Neuronal stem cell (in vitro differentiated cells): ENCODE measurements around the gene MTHFD1L.

Experiments
- DNase-seq: peaks from one replicate; pipeline ENCODE4 v3.0.0-alpha.2; 2013; ENCODE audit warnings: low spot score
- H2AFZ ChIP-seq: one replicate; pipeline ENCODE4 v1.6.1; 2013; ENCODE audit warnings: mild to moderate bottlenecking, low read length, inconsistent platforms
- H2AK5ac ChIP-seq: 2 replicates; pipeline ENCODE4 v1.6.1; 2013; ENCODE audit warnings: low read depth, mild to moderate bottlenecking, inconsistent platforms, low read length, moderate library complexity, mixed read lengths
- H2BK120ac ChIP-seq: 2 replicates; pipeline ENCODE4 v1.6.1; 2013; ENCODE audit warnings: low read depth, mild to moderate bottlenecking, inconsistent platforms, low read length, moderate library complexity, mixed read lengths
- H2BK12ac ChIP-seq: one replicate; pipeline ENCODE4 v1.6.1; 2013; ENCODE audit warnings: low read length, inconsistent platforms
- H2BK15ac ChIP-seq: 2 replicates; pipeline ENCODE4 v1.6.1; 2013; ENCODE audit warnings: mild to moderate bottlenecking, low read length, inconsistent platforms, mixed read lengths
- H2BK5ac ChIP-seq: one replicate; pipeline ENCODE4 v1.6.1; 2013; ENCODE audit warnings: inconsistent platforms, mild to moderate bottlenecking, low read length, moderate library complexity
- H3K14ac ChIP-seq: one replicate; pipeline ENCODE4 v1.6.1; 2013; ENCODE audit warnings: low read length, inconsistent platforms
- H3K18ac ChIP-seq: 2 replicates; pipeline ENCODE4 v1.6.1; 2013; ENCODE audit warnings: low read length, inconsistent platforms
- H3K23ac ChIP-seq: 2 replicates; pipeline ENCODE4 v1.6.1; 2013; ENCODE audit warnings: low read depth, mild to moderate bottlenecking, mixed read lengths, low read length, inconsistent platforms; ENCODE audit not compliant: poor library complexity
- H3K27ac ChIP-seq: replicated peaks from 3 replicates; pipeline ENCODE4 v1.5.1; 2013; ENCODE audit warnings: low read length, inconsistent platforms
- H3K27me3 ChIP-seq, 3 experiments: 2 replicates each; pipeline ENCODE4 v1.6.1; 2013; ENCODE audit warnings: low read length in 3 of 3, mild to moderate bottlenecking in 2 of 3, inconsistent platforms in 1 of 3, low read depth in 1 of 3, mixed read lengths in 1 of 3, moderate library complexity in 1 of 3; ENCODE audit not compliant: control insufficient read depth in 3 of 3, insufficient read depth in 3 of 3
- H3K36me3 ChIP-seq, 2 donors: replicated peaks in 1 of 2; 2 replicates each; pipeline ENCODE4 v1.6.1; 2013; ENCODE audit warnings: low read length in 2 of 2; ENCODE audit not compliant: control insufficient read depth in 2 of 2, insufficient read depth in 2 of 2
- H3K4ac ChIP-seq: 2 replicates; pipeline ENCODE4 v1.6.1; 2013; ENCODE audit warnings: inconsistent platforms, mild to moderate bottlenecking, low read length, moderate library complexity
- H3K4me1 ChIP-seq, 2 donors: 1 replicate in 1 of 2; 2 replicates in 1 of 2; pipeline ENCODE4 v1.6.1; 2013; ENCODE audit warnings: low read length in 2 of 2, low read depth in 1 of 2; ENCODE audit not compliant: control insufficient read depth in 2 of 2, insufficient read depth in 1 of 2
- H3K4me2 ChIP-seq: one replicate; pipeline ENCODE4 v1.6.1; 2013; ENCODE audit warnings: mild to moderate bottlenecking, low read length, inconsistent platforms; ENCODE audit not compliant: insufficient read depth, poor library complexity, severe bottlenecking
- H3K4me3 ChIP-seq, 2 donors: 2 replicates each; pipeline ENCODE4 v1.5.1; 2013; ENCODE audit warnings: low read length in 2 of 2, mild to moderate bottlenecking in 2 of 2, inconsistent platforms in 1 of 2, moderate library complexity in 1 of 2
- H3K79me1 ChIP-seq: one replicate; pipeline ENCODE4 v1.6.1; 2013; ENCODE audit warnings: low read depth, mild to moderate bottlenecking, inconsistent platforms, low read length, moderate library complexity
- H3K9ac ChIP-seq: one replicate; pipeline ENCODE4 v1.6.1; 2013; ENCODE audit warnings: mild to moderate bottlenecking, low read depth, low read length, inconsistent platforms; ENCODE audit not compliant: poor library complexity
- H3K9me3 ChIP-seq, 2 donors: replicated peaks in 1 of 2; 2 replicates each; pipeline versions ENCODE3 to v1.6.1; 2013; ENCODE audit warnings: low read length in 2 of 2, mild to moderate bottlenecking in 2 of 2, inconsistent platforms in 1 of 2, low read depth in 1 of 2, mixed read lengths in 1 of 2, moderate library complexity in 1 of 2; ENCODE audit not compliant: control insufficient read depth in 2 of 2, insufficient read depth in 1 of 2
- H4K8ac ChIP-seq: one replicate; pipeline ENCODE4 v1.6.1; 2013; ENCODE audit warnings: low read depth, mild to moderate bottlenecking, inconsistent platforms, low read length, moderate library complexity
- H4K91ac ChIP-seq: one replicate; pipeline ENCODE4 v1.6.1; 2013; ENCODE audit warnings: low read length, low read depth, mild to moderate bottlenecking, inconsistent platforms; ENCODE audit not compliant: poor library complexity
- WGBS, 2 donors: extraction: QIAGEN DNeasy Blood & Tissue Kit; methylation state at CpG; one replicate each; pipeline ENCODE4 v1.1.7; 2013; ENCODE audit warnings: missing lambda C conversion rate in 2 of 2, mixed read lengths in 1 of 2; ENCODE audit not compliant: insufficient read length in 2 of 2, insufficient replicate concordance in 1 of 2; ENCODE audit errors: extremely low coverage in 2 of 2; 5-methylcytosine and 5-hydroxymethylcytosine counted together

Gene MTHFD1L

GRCh38 chr6:150931405-150931804, 65.9 kb downstream of the MTHFD1L start:
- WGBS, 2 donors = no CpG with 5 or more reads among the region's 1 CpG
- no peak overlapping the region for H2BK5ac ChIP-seq
- H4K91ac ChIP-seq = no peak overlapping the region
- no peaks in the 10 kb centered on the region for H3K79me1 ChIP-seq
- no peak overlapping the region for H3K4ac ChIP-seq
- H3K4me1 ChIP-seq = no peaks in the 10 kb centered on the region
- DNase-seq = no peak
- H2BK15ac ChIP-seq = no peak overlapping the region
- H3K23ac ChIP-seq = no peak overlapping the region
- H2BK120ac ChIP-seq = no peak overlapping the region
- no peak overlapping the region for H3K18ac ChIP-seq
- H3K9me3 ChIP-seq = peaks cover 0 to 1% of the 10 kb centered on the region in 2 donors
- H3K27ac ChIP-seq = no peak overlapping the region
- no peak overlapping the region for H3K4me3 ChIP-seq
- no peak overlapping the region for H4K8ac ChIP-seq
- H3K4me2 ChIP-seq = no peak overlapping the region
- H3K9ac ChIP-seq = no peak overlapping the region
- H3K14ac ChIP-seq = no peak overlapping the region
- H3K27me3 ChIP-seq = no peaks in the 10 kb centered on the region
- no peak overlapping the region for H2AFZ ChIP-seq
- no peak overlapping the region for H2BK12ac ChIP-seq
- no peak overlapping the region for H2AK5ac ChIP-seq
- H3K36me3 ChIP-seq = peaks cover 6 to 71% of the 10 kb centered on the region in 2 donors

- WGBS, 2 donors = no CpG with 5 or more reads among the region's 3 CpGs
- H2BK12ac ChIP-seq = no peak overlapping the region
- no peak overlapping the region for H3K23ac ChIP-seq
- no peak overlapping the region for H2BK15ac ChIP-seq
- H4K8ac ChIP-seq = no peak overlapping the region
- no peak overlapping the region for H3K9ac ChIP-seq
- no peak overlapping the region for H3K4me3 ChIP-seq
- no peak overlapping the region for H4K91ac ChIP-seq
- H3K4me1 ChIP-seq = no peaks in the 10 kb centered on the region
- no peak overlapping the region for H2AK5ac ChIP-seq
- H3K4me2 ChIP-seq = no peak overlapping the region
- no peak overlapping the region for H2AFZ ChIP-seq
- H3K14ac ChIP-seq = no peak overlapping the region
- no peak overlapping the region for H3K4ac ChIP-seq
- DNase-seq = no peak
- no peak overlapping the region for H2BK5ac ChIP-seq
- H2BK120ac ChIP-seq = no peak overlapping the region
- peaks cover 0 to 1% of the 10 kb centered on the region in 2 donors for H3K9me3 ChIP-seq
- H3K27me3 ChIP-seq = no peaks in the 10 kb centered on the region
- no peak overlapping the region for H3K18ac ChIP-seq
- peaks cover 9 to 73% of the 10 kb centered on the region in 2 donors for H3K36me3 ChIP-seq
- no peak overlapping the region for H3K27ac ChIP-seq
- no peaks in the 10 kb centered on the region for H3K79me1 ChIP-seq
Measured at GRCh38 chr6:150932996-150933395, 67.5 kb downstream of the MTHFD1L start.

- Histone ChIP-seq H4K91ac (no peak overlapping the region), H3K14ac (no peak overlapping the region), H3K4me2 (no peak overlapping the region), H3K18ac (no peak overlapping the region), H2BK12ac (no peak overlapping the region), H3K27me3 (no peaks in the 10 kb centered on the region), H4K8ac (no peak overlapping the region), H2BK15ac (no peak overlapping the region), H3K4ac (no peak overlapping the region), H2BK120ac (no peak overlapping the region), H3K4me1 (no peaks in the 10 kb centered on the region), H3K27ac (no peak overlapping the region), H2BK5ac (no peak overlapping the region), H3K79me1 (no peaks in the 10 kb centered on the region), H3K9me3 (peaks cover 0 to 1% of the 10 kb centered on the region in 2 donors), H2AK5ac (no peak overlapping the region), H3K9ac (no peak overlapping the region), H3K23ac (no peak overlapping the region), H2AFZ (no peak overlapping the region), H3K4me3 (no peak overlapping the region), H3K36me3 (peaks cover 9 to 83% of the 10 kb centered on the region in 2 donors)
- no peak for DNase-seq
- no CpG with 5 or more reads among the region's 4 CpGs for WGBS, 2 donors
Measured at GRCh38 chr6:150934380-150934779, 68.9 kb downstream of the MTHFD1L start.

DNA sequence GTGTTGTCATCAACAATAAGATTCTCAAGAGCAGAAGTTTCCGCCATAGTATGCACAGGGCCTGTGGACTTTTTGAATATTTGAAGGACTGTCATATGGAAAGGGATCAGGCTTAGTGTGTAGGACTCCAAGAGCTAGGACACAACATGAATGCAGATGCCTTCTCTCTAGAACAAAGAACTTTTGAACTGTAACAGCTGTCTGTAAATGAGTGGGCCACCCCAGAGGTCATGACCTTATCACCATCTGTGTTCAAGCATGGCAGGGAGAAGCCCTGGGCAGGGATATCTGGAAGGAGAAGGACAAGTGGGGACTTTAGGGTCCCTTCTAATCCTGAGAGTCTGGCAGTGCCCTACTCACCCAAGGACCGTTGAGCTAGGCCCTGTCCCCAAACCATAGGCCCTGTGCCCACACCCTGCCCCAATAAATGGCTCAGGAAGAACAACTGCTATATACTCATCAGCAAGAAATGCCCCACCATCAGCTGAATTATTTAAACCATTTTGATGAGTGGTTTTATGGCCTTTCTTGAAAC, 70.6 kb downstream of the MTHFD1L start:
- Histone ChIP-seq H3K27ac (no peak overlapping the region), H2BK12ac (no peak overlapping the region), H4K91ac (no peak overlapping the region), H3K9ac (no peak overlapping the region), H2BK5ac (no peak overlapping the region), H3K4me3 (no peak overlapping the region), H3K14ac (no peak overlapping the region), H2BK15ac (no peak overlapping the region), H3K36me3 (peaks cover 12 to 85% of the 10 kb centered on the region in 2 donors), H3K4me2 (no peak overlapping the region), H3K4ac (no peak overlapping the region), H2BK120ac (no peak overlapping the region), H3K27me3 (no peaks in the 10 kb centered on the region), H3K4me1 (no peaks in the 10 kb centered on the region), H4K8ac (no peak overlapping the region), H3K23ac (no peak overlapping the region), H2AK5ac (no peak overlapping the region), H3K9me3 (peaks cover 0 to 1% of the 10 kb centered on the region in 2 donors), H3K79me1 (no peaks in the 10 kb centered on the region), H2AFZ (no peak overlapping the region), H3K18ac (no peak overlapping the region)
- no peak for DNase-seq
- no CpG with 5 or more reads among the region's 2 CpGs for WGBS, 2 donors
